Measurements from ENCODE around the gene UBE2R2.
"Not testable (repeated sequence)": the region's sequence is repeated elsewhere in the genome, so short reads cannot be mapped to it uniquely, and the experiment has no call there.

The UBE2R2 gene

DNA sequence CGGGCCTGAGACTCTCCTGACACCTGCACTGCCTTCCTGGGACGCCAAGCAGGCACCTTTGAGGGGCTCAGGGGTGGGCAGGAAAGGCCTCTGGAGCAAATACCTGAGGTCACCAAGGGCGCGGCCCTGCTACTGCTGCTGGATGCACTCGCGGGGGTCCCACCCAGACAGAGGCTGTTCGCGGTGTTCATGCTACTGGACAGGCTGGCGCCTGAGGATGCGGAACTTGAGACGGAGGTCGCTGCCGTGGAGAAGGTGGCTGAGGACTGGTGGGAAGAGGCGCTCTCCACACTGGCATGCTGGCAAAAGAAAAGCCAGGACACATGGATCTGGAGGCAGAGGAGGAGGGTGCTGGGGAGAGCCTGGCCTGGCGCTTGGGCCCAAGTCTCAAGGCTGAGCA, 110.7 kb downstream of the UBE2R2 start:
- DNase-seq (ENCODE audit: low spot score): no peak

GRCh38 chr9:33931326-33931725, 114.4 kb downstream of the UBE2R2 start:
- no peak for DNase-seq (ENCODE audit: low spot score)

GRCh38 chr9:33932078-33932807, 115.3 kb downstream of the UBE2R2 start:
- DNase-seq (ENCODE audit: low spot score): no peak

DNA sequence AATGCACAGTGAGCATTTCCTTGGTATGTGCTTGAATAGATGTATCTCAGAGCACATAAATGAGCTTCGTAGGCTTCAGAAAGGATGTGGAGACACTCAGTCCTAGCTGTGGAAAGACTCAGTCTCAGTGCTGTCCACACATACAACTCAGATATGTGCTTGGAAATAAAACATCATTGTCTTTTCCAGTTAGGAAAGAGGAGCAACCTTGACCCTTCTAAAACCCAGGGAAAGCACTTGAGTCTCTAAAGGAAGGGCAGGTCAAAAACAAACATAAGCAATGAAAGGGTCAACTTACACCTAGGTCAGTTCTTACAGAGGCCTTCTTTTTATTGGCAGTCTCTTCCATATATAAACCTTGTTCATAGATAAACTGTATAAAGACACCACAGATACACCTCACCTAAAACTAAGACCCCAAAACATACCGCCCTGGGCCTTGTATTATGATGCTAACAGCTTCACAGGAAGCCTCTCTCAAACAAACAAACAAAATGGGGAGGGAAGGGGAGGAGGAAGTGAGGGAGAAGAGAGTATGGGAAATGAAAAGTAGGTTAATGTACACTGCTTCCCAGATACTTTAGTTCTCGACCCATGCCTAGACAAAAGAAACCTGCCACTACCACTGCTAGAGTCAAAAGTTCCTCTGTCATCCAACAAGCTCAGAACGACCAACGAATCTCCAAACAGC, 117.4 kb downstream of the UBE2R2 start:
- DNase-seq (ENCODE audit: low spot score): no peak

GRCh38 chr9:33939924-33940874, 123.2 kb downstream of the UBE2R2 start:
- no peak for DNase-seq (ENCODE audit: low spot score)

DNA sequence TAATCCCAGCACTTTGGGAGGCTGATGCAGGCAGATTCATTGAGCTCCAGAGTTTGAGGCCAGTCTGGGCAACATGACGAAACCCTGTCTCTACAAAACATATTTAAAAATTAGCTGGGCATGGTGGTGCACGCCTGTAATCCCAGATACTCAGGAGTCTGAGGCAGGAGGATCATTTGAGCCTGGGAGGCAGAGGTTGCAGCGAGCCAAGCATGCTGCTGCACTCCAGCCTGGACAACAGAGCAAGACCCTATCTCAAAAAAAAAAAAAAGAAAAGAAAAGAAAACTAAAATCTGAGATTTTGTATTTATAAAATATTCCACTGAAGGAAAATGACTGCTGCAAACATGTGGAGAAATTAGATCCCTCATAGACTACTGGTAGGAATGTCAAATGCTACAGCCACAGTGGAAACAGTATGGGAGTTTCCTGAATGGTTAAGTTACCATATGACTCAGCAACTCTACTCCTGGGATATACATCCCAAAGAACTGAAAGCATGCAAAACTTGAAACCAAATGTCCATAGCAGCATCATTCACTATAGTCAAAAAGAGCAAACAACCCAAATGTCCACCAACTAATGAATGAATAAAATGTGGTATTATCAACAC, 125.6 kb downstream of the UBE2R2 start:
- no peak for DNase-seq (ENCODE audit: low spot score)

GRCh38 chr9:33943389-33943788, 126.4 kb downstream of the UBE2R2 start:
- DNase-seq (ENCODE audit: low spot score): no peak

DNA sequence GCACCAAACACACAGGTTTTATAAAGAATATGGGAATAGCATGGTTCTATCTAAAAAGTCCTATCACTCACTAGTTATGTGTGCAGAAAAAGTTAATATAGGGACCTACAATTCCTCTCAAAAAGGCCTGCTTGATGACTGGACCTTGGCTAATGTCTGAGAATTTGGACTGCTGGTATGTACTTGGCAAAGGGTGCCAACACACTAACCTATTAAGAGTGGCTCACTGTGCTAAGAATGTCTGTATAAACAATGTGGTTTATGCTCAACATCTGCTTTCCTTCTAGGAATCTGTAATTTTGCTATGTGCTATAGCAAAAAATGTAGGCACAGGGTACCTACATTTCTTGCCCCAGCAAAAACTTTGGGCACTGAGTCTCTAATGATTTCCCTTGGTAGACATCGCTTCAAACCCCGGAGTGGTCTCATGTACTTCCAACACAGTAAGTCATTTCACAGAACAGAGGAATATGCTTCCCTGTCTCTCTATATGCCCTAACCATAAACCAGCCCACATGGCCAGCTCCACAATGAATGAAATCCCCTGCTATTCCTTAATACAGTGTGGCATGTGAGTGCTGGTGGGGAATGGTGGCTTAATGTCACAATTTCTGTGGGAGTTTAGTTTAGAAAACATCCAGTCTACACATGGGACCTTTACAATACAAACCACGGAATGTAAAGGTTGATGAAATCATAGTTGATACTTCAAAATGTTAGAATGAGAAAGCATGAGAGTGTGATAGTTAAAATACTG, 130.0 kb downstream of the UBE2R2 start:
- DNase-seq (ENCODE audit: low spot score): no peak

DNA sequence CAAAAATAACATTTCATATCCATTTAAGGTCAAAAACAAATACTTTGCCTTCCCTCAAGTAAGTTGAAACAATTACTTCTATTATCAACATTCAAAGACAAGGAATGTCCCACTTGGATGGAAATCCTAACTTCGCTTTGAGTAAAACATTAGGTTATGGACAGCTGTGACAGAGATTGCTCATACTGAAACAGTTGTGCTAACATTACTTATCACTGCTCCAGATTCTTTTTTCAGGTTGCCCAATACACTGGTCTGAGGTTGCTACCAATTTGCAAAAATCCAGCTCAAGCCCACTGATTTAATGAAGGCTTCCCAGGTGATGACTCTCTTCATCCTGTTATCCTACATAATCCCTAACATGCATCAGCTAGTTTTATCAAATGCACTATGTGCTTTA, 133.4 kb downstream of the UBE2R2 start:
- DNase-seq (ENCODE audit: low spot score): no peak

DNA sequence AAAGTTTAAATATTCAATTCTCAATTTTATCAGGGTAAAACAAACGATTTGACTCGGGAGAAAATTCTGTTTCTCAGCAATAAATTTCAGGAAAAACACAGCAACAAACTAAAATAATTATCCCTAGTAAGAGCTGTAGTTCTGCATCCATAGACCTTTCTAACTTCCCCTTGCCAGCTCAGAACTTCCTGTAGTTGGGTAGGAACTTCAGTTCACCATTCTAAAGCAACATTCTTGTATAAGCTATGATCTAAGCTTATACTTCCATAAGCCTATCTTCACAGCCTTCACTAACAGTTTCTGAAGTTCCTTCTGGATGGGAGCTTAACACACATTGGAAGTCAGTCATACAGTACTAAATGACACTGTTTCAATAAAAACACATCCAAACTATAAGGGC, 135.1 kb downstream of the UBE2R2 start:
- DNase-seq (ENCODE audit: low spot score): no peak

DNA sequence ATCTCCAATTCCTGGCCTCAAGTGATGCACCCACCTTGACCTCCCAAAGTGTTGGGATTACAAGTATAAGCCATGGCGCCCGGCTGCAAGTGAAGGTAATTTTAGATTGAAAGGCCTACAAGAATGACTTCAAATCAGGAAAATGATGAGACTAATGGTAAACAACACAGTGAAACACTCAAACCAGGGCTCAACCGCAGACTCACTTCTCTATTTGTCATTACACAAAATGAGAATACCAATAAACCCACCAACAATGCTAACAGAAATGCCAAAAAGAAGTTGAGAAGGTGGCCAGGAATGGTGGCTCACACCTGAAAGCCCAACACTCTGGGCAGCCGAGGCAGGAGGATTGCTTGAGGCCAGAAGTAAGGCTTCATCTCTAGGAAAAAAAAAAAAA, 139.6 kb downstream of the UBE2R2 start:
- DNase-seq (ENCODE audit: low spot score): no peak

DNA sequence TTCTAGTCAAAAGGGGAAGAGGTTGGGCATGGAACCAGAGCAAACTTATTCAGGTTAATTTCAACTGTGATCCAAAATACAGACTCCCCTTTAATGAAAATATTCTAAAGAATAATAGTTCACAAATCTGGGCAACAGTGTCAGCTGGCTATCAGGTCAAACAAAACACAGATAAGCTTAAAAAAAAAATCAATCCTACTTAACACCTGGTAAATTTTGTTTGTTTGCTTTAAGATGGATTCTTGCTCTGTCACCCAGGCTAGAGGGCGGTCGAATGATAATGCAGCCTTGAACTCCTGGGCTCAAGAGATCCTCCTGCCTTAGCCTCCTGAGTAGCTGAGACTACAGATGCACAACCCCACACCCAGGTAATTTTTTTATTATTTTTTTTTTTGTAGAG, 142.8 kb downstream of the UBE2R2 start:
- no peak for DNase-seq (ENCODE audit: low spot score)

DNA sequence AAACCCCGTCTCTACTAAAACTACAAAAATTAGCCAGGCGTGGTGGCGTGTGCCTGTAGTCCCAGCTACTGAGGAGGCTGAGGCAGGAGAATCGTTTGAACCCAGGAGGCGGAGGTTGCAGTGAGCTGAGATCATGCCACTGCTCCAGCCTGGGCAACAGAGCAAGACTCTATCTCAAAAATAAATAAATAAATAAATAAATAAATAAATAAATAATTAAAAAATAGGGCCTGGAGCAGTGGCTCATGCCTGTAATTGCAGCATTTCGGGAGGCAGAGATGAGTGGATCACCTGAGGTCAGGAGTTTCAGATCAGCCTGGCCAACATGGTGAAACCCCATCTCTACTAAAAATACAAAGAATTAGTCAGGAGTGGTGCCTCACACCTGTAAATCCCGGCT, 145.5 kb downstream of the UBE2R2 start:
- DNase-seq (ENCODE audit: low spot score): not testable (repeated sequence)

DNA sequence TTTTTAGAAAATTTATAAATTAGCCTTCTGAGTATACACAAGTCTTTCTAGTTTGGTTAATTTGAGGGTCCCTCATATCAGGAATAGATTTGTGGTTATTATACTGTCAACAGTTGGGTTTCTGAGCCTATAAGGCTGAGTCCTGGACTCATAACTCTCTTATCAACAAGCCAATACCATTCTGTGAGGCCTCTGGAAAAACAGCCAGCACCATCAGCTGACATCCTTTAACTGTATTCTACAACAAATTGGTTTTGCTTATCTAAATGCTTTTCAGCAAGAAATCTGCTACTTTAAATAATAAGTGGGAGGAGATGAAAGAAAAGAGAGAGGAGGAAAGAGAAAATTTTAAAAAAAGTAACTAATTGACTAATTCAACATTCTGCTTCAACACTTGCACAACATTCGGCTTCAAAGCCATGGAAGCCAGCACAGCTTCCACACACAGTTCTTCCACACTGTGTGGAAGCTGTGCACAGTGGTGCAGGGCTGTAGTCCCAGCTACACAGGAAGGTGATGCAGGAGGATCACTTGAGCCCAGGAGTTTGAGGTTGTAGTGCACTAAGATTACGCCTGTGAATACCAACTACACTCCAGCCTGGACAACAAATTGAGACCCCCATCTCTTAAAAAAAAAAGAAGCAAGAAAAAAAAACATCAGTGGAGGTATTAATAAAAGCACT, 147.3 kb downstream of the UBE2R2 start:
- DNase-seq (ENCODE audit: low spot score): no peak

Data from activated CD4-positive, alpha-beta T cell treated with anti-CD3 and anti-CD28 coated beads, Interleukin-2, Interleukin-4, amounts not matched to agents 100 ng/mL and 50 ng/mL, durations not matched to agents 16 hours and 8 hours (primary cell).